EH (cell line): Measurements from ENCODE around the gene HOXB4.

Source experiments
- DNase-seq: peaks from one replicate; pipeline ENCODE4 v3.0.0-alpha.2; 2015; ENCODE audit warnings: low read depth

The HOXB4 gene

DNA sequence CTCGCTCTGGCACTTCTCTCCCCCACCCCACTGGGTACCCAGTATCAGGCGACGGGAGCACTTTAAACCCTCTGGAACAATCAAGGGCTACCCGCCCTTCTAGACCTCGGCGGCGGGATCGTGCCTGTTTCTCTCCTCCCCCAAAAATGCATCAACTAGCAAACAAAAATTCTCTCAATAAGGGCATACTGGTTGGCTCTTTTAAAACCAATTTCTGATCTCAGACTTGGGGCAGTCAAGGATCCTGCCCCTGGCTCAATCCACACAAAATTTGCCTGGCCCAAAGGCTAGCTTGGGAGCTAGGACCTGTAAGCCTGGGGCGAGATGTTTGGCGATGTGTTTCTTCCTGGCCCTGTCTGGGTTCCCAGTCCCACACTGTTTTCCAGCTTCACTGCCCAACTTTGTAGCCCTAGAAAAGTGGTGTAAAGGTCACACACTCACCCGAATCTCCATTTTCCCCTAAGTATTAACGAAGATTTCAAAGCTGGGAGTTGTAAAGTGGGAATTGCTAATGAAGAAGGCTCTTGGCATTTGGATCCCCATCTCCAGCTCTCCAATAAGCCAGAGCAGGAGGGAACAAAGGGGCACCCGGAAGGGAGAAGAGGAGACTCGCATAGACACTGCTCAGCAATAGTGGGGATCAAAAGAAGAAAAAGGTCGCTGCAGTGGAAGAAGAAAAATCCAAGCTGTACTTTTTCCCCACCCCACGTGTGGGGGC is 18.9 kb downstream of the HOXB4 start:
- DNase-seq = no peak

DNA sequence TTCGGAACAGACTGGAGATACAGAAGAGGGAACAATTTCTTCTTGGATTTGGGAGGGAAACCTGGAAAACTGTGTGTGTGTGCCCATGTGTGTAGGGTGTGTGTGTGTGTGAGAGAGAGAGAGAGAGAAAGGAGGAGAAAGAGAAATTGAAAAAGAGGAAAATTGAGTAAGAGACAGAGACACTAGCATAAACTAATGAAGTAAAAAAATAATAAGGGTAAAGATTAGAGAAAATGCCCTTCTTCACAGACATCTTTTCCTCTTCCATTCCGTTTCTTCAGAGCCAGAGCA is 19.4 kb downstream of the HOXB4 start:
- no peak for DNase-seq

DNA sequence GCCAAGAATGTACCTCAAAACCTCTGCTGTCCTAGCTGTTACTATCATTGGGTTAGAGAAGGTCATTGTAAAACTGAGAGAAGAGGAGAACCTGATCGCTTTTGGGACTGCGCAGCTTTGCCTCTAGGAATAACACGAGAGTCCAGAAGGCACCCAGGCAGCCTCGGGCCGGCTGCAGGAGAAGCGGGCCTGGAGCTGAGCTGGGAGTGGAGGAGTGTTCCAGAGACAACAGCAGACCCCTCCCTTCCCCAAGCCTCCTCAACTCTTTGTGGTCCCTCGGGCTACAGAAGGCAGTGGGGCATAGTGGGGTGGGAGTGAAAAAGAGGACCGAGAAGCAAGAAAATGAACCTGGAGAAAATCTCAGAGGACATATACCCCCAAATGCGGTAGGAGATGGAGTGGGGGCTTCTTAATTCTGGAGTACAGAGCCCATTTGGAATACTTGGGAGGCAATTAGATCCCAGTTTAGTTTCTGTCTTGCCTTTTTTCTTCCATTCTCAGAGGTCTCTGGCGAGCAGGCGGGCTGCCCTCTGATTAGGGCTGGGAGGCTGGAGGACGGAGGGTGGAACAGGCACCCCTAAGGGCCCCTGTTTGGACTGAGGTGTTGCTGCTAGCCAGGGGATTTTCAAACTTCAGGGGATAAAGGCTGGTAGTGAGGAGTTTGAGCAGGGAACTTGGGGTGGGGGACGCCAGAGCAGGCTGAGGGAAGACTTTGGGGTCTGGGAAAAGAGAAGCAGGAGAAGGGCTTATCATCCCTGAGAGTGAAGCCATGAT is 19.9 kb downstream of the HOXB4 start:
- no peak for DNase-seq

DNA sequence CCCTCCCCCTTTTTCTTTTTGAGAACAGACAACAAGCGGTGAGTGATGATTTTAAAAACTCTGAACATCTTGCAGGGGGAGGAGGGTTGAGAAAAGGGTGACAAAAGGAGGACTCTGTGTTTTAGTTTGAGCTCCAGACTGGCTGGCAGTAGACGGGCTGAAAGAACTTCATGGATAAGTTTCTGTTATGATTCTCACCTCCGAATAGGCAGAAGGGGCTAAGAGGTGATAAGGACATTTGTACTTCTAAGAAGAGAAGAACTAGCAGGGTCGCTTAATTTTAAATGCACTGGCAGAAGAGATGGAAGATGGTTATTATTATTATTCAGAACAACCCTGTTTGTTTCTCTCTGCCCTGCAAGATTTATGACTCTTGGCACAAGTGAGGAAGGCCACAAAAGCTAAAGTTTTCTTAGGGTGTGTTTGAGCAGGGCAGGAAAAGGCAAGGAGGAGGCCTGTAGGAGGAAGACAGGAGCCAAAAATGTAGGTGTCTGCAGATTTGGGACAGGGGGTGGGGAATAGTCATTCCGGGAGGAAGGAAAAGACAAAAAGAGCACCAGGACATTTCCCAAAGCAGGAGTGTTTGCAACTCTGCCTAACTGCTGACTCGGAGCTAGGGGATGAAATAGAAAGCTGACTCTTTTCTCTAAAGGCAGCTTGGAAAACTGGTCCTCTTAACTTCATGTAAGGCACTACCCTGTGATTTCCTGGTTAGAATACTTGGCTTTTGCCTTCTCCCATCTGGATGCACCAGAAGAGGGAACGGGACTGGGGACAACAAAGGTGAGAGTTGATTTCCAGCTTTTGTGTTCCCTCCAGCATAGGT is 21.4 kb downstream of the HOXB4 start:
- no peak for DNase-seq

DNA sequence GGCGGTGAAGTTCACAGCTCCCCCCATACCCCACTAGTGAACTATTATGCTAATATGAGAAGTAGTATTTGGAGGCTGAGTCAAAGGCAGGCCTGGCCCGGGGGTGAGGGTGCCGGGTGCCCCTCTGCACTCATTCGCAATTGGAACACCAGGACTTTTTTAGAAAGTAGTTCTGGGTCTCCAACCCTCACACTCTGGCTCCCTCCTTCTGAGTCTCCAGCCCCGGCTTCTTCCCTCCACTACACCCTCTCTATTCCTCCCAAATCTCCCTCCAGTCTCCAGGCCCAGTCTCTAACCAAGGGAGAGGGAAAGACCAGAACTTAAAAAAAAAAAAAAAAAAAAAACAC is 21.9 kb downstream of the HOXB4 start:
- no peak for DNase-seq

DNA sequence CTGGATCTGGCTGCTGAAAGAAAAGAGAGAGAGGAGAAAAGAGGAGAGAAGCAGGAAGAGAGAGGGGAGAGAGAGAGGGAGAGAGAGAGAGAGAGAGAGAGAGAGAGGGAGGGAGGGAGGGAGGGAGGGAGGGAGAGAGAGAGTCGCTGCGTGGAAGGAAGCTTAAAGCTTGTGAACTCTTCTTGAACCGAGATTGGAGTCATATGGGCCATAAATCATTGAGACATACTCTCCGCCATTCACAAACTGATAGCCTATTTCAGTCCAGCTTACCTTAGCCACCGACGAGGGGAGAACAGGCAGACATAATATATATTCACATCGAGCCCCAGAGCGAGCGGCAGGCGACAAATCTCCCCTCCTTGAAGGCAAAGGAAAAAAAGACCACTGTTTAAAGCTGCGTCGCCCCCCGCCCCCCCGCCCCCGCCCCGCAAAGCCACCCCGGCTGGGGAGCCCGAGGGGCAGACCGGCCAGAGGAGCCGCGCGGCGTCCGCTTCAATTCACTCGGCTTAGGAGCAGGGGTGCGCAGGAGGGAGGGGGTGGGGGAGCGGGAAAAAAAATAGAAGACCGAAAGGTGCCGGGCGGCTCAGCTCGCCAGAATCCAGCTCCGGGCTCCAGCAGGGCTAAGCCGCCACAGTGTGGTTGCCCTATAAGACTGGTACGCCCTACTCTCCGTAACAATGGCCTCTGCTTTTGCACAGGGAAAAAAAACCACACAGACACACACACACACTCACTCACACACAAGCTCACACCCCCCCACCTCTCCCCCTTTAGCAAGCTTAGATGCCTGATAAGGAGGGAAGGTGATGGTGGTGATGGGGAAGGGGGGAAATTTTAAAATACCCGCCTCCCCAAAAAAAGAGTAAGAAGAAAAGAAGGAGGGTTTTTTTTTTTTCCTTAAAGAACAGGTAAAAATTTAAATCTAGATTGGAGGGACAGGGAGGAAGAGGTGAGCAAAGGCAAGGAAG is 22.6 kb downstream of the HOXB4 start:
- DNase-seq = peak; percentile 52

DNA sequence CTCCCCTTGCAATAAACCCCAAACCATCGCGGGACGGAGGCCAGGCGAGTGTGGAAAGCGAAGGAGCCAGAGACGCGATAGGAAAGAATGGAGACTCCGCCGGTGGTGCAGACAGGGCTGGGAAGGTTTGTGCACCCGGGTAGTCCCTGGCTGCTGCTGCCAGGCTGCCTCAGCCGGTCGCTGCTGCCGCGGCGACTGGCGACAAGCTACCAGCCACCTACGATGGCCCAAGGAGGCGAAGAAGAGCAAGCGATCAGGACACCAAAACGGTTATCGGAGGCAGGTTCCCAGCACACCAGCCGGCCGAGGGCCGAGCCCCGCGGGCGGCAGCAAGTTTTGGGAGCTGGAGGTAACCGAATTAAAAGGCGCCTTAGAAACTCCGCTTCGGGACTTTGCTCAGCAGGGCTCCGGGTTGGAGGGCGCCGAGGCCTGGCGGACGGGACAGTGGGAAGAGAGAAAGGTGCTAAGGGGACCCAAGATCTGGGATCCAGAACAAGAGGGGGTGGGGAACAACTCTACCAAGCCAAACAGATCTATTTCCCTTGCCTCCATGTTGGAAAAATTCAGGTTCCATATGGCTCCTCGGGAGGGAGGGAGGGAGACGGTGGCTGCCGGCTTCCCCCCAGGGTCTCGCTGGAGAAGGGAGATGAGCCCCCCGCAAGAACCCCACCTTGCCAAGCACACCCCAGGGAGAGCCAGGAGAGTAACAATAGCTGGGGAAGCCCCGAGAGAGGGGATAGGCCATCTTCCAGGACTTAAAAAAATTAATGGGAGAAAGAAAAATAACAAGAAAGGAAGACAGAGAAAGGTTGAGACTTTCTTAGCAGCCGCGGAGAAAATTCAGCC is 23.5 kb downstream of the HOXB4 start:
- no peak for DNase-seq

DNA sequence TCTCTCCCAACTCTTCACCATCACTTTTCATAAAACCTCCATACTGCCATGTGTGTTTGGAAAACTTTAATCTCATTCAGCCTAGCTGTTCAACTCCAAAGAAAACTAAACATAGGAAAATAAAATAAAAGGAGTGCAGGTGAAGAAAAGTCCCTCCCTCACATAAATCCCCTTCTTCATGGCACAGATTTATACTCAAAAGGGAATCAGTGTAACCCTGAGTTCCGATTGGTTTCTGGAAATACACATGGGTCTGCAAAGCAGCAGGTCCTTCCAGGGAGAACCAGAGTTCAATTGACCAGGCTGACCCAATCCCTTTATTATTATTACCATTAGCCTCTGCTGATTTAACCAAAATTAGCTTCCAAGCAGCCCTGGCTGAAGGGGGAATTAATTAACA is 24.3 kb downstream of the HOXB4 start:
- no peak for DNase-seq

DNA sequence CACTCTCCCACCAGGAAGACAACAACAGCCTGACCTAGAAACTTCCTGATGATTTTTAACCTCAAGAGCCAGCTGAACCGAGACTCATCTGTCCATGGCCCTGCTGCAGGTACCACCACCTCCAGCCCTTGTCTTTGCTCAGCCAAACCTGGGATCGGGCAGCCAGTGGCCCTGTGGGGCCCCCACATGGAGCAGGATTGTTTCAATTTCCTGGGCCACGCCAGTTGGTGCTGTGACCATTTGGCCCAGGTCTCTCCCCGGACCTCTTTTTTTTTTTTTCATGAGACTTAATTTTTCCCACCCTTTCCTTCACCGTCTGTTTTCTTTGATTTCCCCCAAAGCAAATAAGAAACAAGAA is 25.0 kb downstream of the HOXB4 start:
- no peak for DNase-seq

DNA sequence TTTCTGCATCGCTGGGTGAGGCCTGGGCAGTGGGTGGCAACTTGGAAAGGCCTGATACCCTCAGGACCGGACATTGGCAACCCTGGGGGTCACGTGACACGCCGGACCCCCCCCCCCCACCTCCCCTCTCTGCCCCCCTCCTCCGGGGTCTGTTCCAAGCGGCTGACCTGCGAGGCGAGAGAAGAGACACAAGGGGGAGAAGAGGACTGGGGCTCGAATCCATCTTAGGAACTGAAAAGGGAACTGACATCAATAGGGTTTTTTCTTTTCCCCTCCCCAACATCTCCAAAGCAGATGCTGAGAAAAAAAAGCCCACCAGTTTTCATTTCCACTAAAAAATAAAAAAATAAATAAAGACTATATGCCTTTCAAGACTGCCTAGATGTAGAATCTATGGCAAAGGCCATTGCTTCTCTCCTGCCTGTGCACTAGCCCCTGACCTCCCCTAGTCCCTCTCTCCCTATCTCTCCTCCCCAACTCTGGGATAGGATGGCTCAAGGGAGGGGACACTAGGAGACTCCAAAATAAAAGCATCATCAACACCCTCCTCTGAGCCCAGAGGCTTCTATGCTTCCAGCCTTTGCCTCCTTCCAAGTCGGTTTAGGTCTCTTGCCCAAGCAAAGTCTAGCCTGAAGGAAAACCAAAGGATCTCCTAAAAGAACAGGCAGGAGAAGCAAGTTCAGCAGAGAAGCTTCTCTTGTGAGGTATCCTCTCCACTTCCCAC is 25.5 kb downstream of the HOXB4 start:
- no peak for DNase-seq

DNA sequence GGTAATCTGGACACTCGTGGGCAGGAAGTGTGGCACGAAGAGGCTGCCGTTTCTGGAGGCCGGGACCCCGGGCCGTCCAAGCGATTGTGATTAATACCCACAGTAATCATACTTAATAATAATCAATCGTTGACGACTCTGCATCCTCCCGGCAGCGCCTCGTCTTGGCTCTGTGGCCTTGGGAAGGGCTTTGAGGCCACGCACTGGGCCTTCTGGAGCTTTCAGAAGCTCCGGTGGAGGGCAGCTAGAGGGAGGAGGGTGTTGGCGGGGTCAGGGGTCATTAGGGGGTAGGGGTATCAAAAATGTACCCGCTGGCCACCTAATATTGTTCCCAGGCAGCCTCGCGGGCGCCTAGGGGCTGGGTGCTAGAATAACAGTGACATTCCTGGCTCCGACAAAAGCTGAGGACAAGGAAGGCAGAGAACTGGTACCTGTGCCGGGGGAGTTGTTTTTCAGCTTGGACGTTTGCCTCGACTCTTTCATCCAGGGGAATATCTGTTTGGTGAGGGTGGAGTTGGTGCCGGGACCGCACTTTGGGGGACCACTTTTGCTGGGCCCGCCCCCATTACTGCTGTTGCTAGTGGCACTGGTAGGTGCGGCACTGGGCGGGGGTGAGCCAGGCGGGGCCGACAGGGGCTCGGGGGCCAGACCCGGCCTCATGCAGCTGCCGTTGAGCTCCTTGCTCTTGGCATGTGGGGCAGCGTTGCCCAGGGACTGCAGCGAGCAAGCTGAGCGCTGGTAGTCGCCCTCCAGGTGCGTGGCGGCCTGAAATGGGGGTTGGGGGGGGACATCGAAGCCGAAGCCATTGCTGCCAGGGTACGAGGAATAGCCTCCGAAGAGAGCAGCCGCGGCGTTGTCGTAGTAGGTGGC is 26.3 kb downstream of the HOXB4 start:
- DNase-seq = no peak

DNA sequence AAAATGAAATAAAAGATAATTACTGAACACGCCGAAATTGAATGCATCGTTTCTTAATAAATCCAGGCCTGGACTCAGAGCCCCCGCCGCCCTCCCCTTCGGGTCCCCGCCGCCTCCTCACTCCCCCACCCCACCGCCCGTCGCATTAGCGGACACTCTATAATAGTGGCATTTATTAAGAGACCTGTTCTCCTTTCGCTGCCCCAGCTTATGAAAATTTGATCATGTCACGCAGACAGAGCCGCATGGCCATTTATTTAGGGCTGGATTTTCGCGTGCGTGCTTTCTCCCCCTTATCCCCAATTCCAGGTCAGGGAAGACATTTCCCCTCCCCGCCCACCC is 27.0 kb downstream of the HOXB4 start:
- no peak for DNase-seq

DNA sequence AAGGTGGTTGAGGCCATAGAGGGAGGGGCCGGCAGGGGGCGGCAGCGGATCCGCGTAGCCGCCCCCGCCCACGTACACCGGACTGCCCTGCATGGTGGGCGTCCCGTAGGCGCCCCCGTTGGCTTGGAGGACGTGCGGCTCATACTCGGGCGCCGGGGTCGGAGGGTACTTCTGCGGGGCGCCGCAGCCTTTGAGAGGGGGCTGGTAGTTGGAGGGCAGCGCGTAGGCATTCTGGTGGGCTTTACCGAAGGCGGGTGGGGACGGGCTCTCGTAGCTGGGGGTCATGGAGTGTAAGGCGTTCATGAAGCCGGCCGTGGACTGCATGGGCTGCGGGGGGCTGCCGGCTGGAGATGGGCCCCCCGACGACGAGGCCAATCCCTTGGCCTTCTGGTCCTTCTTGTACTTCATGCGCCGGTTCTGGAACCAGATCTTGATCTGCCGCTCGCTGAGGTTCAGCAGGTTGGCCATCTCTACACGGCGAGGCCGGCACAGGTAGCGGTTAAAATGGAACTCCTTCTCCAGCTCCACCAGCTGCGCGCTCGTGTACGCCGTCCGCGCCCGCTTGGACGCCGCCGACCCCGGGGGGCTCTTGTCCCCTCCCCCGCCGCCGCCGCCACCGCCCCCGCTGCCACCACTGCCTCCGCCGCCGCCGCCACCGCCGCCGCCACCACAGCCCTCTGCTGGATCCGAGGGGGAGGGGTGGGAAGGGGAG is 27.5 kb downstream of the HOXB4 start:
- no peak for DNase-seq

DNA sequence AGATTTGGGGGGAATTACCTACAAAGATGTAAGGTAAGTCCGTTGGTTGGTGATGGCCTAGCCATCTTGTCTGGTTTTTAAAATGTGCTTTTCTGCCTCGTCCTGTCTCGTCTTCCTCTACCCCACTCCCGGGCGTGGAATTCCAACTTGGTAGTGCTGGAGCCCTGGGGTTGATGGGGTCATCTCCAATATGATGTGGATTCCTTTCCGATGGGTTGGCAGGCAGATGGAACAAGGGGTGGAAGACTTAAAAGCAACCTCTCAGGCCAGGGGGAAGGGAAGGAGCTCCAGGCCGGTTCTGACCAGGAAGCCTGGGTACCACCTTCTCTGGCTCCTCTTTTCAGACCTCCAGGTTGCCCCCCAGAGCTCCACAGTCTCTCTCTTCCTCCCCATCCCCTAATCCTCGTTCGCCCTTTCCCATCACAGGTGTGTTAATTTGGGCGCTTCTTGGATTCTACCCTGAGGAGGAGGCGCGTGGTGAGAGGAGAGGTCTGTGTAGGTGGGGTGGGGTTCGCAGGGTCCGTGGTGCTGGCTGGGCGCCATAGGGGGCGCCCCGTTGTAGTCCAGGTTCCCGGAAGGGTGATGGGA is 28.1 kb downstream of the HOXB4 start:
- DNase-seq = no peak

DNA sequence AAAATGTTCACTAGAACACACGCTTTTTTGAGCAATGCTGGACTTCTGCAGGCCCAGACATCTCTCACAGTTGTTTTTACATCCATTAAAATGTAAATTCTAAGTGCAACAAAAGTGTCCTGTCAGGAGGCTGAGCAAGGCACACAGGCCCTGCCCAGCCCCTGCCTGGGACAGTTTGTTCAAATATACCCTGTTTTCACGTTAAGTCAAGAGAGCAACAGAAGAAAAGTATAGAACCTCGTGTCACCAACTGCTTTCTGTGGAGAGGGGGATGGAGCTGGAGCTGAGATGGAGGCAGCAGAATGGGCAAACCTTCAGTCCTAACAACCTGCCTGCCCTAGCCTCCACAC is 28.9 kb downstream of the HOXB4 start:
- DNase-seq = no peak

DNA sequence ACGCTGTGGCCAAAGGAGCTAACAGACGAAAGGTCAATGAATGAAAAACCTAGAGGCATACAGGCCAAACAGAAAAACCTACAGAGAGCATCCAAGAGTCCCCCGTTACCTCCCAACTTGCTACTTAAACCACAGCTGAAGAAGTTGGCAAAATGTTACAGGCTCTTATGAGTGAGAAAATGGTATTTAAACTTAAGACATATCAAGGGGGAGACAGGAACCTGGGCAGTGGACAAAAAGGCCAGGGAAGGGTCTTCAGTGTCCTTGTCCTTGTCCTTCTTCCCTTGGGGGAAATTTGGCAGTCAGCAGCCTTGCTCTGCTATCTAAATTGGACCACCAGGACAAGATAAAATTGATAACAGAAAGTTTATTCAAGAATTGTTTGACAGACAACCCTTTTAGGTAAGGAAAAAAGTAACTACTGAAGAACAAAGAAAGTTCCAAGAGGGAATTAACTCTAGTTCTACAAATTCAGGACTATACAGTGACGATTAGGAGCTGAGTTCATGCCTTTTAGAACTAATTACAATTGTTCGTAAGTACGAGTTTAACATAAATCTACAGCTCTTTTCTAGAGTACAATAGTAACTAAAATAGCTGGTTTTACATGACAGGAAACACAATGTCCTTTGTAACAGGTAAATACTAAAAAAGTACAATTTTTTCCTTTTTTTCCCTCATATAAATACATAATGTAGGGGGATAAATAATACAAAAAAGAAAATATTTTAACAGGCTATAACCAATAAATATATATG is 29.4 kb downstream of the HOXB4 start:
- no peak for DNase-seq

DNA sequence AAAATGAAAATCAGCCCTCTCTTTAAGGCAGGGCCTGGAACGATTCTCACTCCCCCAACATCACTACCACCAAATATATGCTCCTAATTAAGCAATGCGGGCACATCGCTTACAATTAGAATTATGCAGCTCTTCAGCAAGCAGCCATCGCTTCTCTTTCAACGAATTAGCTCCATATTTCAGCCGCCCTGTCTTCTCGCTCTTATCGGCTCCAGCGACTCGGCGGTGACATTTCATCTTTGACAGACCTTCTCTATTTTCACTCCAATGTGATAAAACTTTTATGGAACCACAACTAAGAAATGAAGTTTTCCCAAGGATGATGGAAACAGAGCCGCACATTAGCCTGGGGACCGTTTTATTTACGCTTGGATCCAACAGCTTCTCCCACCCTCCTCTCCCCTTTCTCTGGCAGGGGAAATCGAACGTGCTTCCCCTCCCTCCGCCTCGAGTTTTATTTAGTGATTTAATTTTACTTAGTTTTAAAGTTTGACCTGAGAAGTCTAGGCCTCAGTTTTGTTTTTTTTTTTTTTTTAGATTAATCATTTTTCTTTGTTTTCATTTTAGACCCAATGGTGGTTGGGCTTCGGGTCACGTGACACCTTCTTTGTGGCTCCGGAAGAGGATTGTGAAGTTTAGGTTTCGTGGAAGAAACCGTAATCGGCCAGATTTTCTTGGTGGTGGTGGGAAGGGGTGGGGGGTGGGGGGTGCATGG is 30.2 kb downstream of the HOXB4 start:
- no peak for DNase-seq
